Skeletal muscle satellite cell (primary cell): ENCODE measurements around the gene DUSP19. TPM values are rescaled to one million over a fixed set of nuclear protein-coding genes. Genes with fewer than 3 reads are reported as not detected.

ENCODE experiments used
- H3K27me3 ChIP-seq: 2 replicates; pipeline ENCODE4 v1.7.0; 2013; ENCODE audit warnings: low read length; ENCODE audit not compliant: control insufficient read depth, insufficient read depth
- H3K36me3 ChIP-seq: 2 replicates; pipeline ENCODE4 v1.7.0; 2013; ENCODE audit warnings: mild to moderate bottlenecking, control low read depth, low read length; ENCODE audit not compliant: insufficient read depth
- H3K4me1 ChIP-seq: 2 replicates; pipeline ENCODE4 v1.7.0; 2013; ENCODE audit warnings: low read length; ENCODE audit not compliant: control insufficient read depth, insufficient read depth
- H3K4me2 ChIP-seq: 2 replicates; pipeline ENCODE4 v1.7.0; 2013; ENCODE audit warnings: mild to moderate bottlenecking, low read length
- H3K4me3 ChIP-seq: 2 replicates; pipeline ENCODE4 v1.7.0; 2013; ENCODE audit warnings: low read length
- H3K9ac ChIP-seq: 2 replicates; pipeline ENCODE4 v1.7.0; 2013; ENCODE audit warnings: mild to moderate bottlenecking, low read depth, low read length, moderate library complexity
- H3K9me3 ChIP-seq: replicated peaks from 2 replicates; pipeline ENCODE4 v1.7.0; 2013; ENCODE audit warnings: mild to moderate bottlenecking, control low read depth, low read length
- small RNA-seq: library from RNA; depleted of rRNA; stranded (forward); fragments of <200 nt; gene quantifications from one replicate; pipeline ENCODE3, GENCODE V24; 2012

Gene DUSP19

GRCh38 chr2:183148955-183149354, 70.4 kb downstream of the DUSP19 start:
- Histone ChIP-seq H3K9ac (no peak overlapping the region), H3K36me3 (peaks cover 6% of the 10 kb centered on the region), H3K4me1 (peaks cover 6% of the 10 kb centered on the region), H3K27me3 (no peaks in the 10 kb centered on the region), H3K4me3 (no peak overlapping the region), H3K4me2 (no peak overlapping the region), H3K9me3 (peaks cover 3% of the 10 kb centered on the region)

- H3K4me3 ChIP-seq: no peak overlapping the region
- no peaks in the 10 kb centered on the region for H3K9me3 ChIP-seq
- H3K27me3 ChIP-seq: no peaks in the 10 kb centered on the region
- no peak overlapping the region for H3K9ac ChIP-seq
- H3K36me3 ChIP-seq: peaks cover 3% of the 10 kb centered on the region
- no peak overlapping the region for H3K4me2 ChIP-seq
- H3K4me1 ChIP-seq: peaks cover 6% of the 10 kb centered on the region
Measured at GRCh38 chr2:183149489-183149888, 70.9 kb downstream of the DUSP19 start.

Small RNA genes within 50 kb of the gene (small RNA-seq; reads per million reads assigned to genes)
- gene RF00599: not detected
